Osteocyte (in vitro differentiated cells): ENCODE data around the gene RNGTT. TPM values are rescaled to one million over a fixed set of nuclear protein-coding genes. Genes with fewer than 3 reads are reported as not detected.

Experiments used
- DNase-seq: peaks from one replicate; pipeline ENCODE4 v3.0.0; 2021; ENCODE audit warnings: mixed read lengths; ENCODE audit not compliant: unreplicated experiment; ENCODE audit errors: extremely low spot score
- H3K27ac Mint-ChIP-seq: one replicate; pipeline ENCODE4 v1.8.0; 2021; ENCODE audit warnings: mild to moderate bottlenecking, mixed read lengths; ENCODE audit not compliant: unreplicated experiment
- H3K27me3 Mint-ChIP-seq: one replicate; pipeline ENCODE4 v1.8.0; 2021; ENCODE audit warnings: mixed read lengths; ENCODE audit not compliant: unreplicated experiment
- H3K36me3 Mint-ChIP-seq: one replicate; pipeline ENCODE4 v1.8.0; 2021; ENCODE audit warnings: mixed read lengths; ENCODE audit not compliant: unreplicated experiment
- H3K4me1 Mint-ChIP-seq: one replicate; pipeline ENCODE4 v1.8.0; 2021; ENCODE audit warnings: mixed read lengths; ENCODE audit not compliant: unreplicated experiment
- H3K4me3 Mint-ChIP-seq: one replicate; pipeline ENCODE4 v1.8.0; 2021; ENCODE audit warnings: mild to moderate bottlenecking, moderate library complexity, mixed read lengths; ENCODE audit not compliant: unreplicated experiment
- H3K9me3 Mint-ChIP-seq: one replicate; pipeline ENCODE4 v1.8.0; 2021; ENCODE audit warnings: mixed read lengths; ENCODE audit not compliant: unreplicated experiment
- CTCF ChIP-seq: fragments of 200-600 bp; sonication (generic); IDR thresholded peaks from 2 replicates; pipeline ENCODE4 v1.5.0; 2021; ENCODE audit warnings: antibody characterized with exemption, mild to moderate bottlenecking, moderate library complexity
- total RNA-seq: library from RNA; stranded (reverse); gene quantifications from 2 replicates; pipeline ENCODE4 v1.2.1, GENCODE V29; 2021

The RNGTT gene
- total RNA-seq, 1 donor from 2014 or later: 12.7 TPM

GRCh38 chr6:88616380-88616779, 347.0 kb downstream of the RNGTT start:
- Mint-ChIP-seq H3K9me3 (peaks cover 6% of the 10 kb centered on the region), H3K4me3 (no peak overlapping the region), H3K27me3 (no peaks in the 10 kb centered on the region), H3K27ac (no peak overlapping the region), H3K36me3 (peaks cover 5% of the 10 kb centered on the region), H3K4me1 (no peaks in the 10 kb centered on the region)
- DNase-seq: no peak
- TF ChIP-seq CTCF: no peak

GRCh38 chr6:88614316-88614877, 349.0 kb downstream of the RNGTT start:
- TF ChIP-seq CTCF: no peak
- peaks cover 6% of the 10 kb centered on the region for H3K9me3 Mint-ChIP-seq
- no peak overlapping the region for H3K4me3 Mint-ChIP-seq
- peaks cover 5% of the 10 kb centered on the region for H3K36me3 Mint-ChIP-seq
- no peaks in the 10 kb centered on the region for H3K27me3 Mint-ChIP-seq
- DNase-seq: no peak
- no peaks in the 10 kb centered on the region for H3K4me1 Mint-ChIP-seq
- no peak overlapping the region for H3K27ac Mint-ChIP-seq

GRCh38 chr6:88612631-88613030, 350.8 kb downstream of the RNGTT start:
- no peaks in the 10 kb centered on the region for H3K27me3 Mint-ChIP-seq
- peaks cover 4% of the 10 kb centered on the region for H3K9me3 Mint-ChIP-seq
- H3K4me1 Mint-ChIP-seq: no peaks in the 10 kb centered on the region
- DNase-seq: no peak
- no peak overlapping the region for H3K4me3 Mint-ChIP-seq
- H3K36me3 Mint-ChIP-seq: peaks cover 5% of the 10 kb centered on the region
- no peak overlapping the region for H3K27ac Mint-ChIP-seq
- no peak for TF ChIP-seq CTCF

- no peak for DNase-seq
- no peak for TF ChIP-seq CTCF
- peaks cover 5% of the 10 kb centered on the region for H3K36me3 Mint-ChIP-seq
- no peaks in the 10 kb centered on the region for H3K9me3 Mint-ChIP-seq
- no peak overlapping the region for H3K27ac Mint-ChIP-seq
- no peak overlapping the region for H3K4me3 Mint-ChIP-seq
- no peaks in the 10 kb centered on the region for H3K4me1 Mint-ChIP-seq
- H3K27me3 Mint-ChIP-seq: no peaks in the 10 kb centered on the region
These were observed 351.7 kb downstream of the RNGTT start for GRCh38 chr6:88611721-88612120.

GRCh38 chr6:88609983-88610382, 353.4 kb downstream of the RNGTT start:
- TF ChIP-seq CTCF: no peak
- H3K4me3 Mint-ChIP-seq: no peak overlapping the region
- H3K27me3 Mint-ChIP-seq: no peaks in the 10 kb centered on the region
- DNase-seq: no peak
- no peak overlapping the region for H3K27ac Mint-ChIP-seq
- H3K9me3 Mint-ChIP-seq: no peaks in the 10 kb centered on the region
- H3K36me3 Mint-ChIP-seq: peaks cover 5% of the 10 kb centered on the region
- H3K4me1 Mint-ChIP-seq: no peaks in the 10 kb centered on the region
